NB4 (cell line): ENCODE data around the gene PTPN2.

Experiments
- TF ChIP-seq, protein P1 (sequence below): IDR thresholded peaks from one replicate; pipeline ENCODE4 v1.5.1; 2012; ENCODE audit warnings: low read depth, low read length
- TF ChIP-seq, protein P2 (sequence below): IDR thresholded peaks from 2 replicates; pipeline ENCODE4 v1.6.1; 2011; ENCODE audit warnings: low read depth, low read length

DNA sequence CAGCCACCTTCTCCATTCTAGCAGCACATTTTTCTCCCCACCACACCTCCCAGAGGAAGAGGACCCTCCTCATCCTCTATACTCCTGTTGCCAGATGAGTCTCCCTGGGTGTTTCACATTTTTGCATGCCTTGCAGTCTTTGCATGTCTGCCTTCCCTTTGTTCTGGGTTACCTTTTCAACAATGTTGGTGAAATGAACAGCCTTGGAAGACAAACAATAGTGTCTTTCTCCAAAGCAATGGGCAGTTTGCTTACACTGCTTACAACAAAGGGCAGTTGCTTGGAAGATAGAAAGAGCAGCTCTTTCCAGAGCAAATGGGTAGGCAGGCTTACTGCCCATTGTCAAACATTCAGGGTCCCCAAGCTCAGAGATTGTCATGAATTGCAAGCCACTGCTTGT, 49.3 kb upstream of the PTPN2 start:
- TF ChIP-seq, protein P1, sequence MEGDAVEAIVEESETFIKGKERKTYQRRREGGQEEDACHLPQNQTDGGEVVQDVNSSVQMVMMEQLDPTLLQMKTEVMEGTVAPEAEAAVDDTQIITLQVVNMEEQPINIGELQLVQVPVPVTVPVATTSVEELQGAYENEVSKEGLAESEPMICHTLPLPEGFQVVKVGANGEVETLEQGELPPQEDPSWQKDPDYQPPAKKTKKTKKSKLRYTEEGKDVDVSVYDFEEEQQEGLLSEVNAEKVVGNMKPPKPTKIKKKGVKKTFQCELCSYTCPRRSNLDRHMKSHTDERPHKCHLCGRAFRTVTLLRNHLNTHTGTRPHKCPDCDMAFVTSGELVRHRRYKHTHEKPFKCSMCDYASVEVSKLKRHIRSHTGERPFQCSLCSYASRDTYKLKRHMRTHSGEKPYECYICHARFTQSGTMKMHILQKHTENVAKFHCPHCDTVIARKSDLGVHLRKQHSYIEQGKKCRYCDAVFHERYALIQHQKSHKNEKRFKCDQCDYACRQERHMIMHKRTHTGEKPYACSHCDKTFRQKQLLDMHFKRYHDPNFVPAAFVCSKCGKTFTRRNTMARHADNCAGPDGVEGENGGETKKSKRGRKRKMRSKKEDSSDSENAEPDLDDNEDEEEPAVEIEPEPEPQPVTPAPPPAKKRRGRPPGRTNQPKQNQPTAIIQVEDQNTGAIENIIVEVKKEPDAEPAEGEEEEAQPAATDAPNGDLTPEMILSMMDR = no peak
- TF ChIP-seq, protein P2, sequence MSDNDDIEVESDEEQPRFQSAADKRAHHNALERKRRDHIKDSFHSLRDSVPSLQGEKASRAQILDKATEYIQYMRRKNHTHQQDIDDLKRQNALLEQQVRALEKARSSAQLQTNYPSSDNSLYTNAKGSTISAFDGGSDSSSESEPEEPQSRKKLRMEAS = no peak
